ENCODE data around the gene IL15RA.

Gene IL15RA

GRCh38 chr10:5977471-5978229 is at the start of gene IL15RA:
TSS of gene IL15RA (minus strand) at chr10:5977543. CDS start at chr10:5977492, 51 bp downstream.
- DNase-seq, result peak; percentile 66

DNA sequence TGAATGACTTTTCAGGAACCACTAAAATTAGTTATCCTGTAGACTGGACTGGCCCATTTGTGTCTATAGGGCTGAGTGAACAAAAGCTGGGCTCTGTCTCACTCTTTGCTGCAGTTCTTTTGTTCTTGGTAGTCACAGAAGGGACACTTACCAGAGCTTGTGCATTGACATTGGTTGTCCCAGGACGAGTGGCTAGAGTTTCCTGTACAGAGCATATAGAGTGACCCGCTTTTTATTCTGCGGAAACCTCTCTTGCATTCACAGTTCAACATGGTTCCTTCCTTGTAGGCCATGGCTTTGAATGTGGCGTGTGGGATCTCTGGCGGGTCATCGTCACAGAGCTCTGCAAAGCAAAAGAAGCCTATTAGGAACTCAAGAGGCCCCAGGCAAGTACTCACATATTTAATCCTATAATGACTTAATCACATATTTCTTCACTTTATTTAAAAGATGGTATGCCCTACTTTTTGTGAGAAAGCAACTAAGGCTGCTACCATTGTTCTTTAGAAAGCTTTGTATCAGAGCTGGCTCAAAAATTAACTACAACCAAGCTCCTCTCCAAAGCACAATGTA is 48.4 kb upstream of the IL15RA start:
- DNase-seq, result no peak

DNA sequence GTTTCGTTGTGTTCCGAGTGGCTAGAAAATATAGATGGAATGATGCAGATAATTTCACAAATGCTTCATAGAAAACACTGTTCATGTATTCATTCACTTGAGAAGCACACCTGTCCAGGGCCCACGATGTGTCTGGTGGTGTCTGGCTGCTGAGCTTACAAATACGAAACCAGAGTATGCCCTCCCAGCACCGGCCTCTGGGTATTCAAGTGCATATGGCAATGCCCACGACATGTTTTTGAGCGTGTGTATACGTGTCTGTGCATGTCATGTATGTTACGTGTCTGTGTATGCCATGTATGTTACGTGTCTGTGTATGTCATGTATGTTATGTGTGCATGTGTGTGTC is 47.0 kb upstream of the IL15RA start:
- no peak for DNase-seq

DNA sequence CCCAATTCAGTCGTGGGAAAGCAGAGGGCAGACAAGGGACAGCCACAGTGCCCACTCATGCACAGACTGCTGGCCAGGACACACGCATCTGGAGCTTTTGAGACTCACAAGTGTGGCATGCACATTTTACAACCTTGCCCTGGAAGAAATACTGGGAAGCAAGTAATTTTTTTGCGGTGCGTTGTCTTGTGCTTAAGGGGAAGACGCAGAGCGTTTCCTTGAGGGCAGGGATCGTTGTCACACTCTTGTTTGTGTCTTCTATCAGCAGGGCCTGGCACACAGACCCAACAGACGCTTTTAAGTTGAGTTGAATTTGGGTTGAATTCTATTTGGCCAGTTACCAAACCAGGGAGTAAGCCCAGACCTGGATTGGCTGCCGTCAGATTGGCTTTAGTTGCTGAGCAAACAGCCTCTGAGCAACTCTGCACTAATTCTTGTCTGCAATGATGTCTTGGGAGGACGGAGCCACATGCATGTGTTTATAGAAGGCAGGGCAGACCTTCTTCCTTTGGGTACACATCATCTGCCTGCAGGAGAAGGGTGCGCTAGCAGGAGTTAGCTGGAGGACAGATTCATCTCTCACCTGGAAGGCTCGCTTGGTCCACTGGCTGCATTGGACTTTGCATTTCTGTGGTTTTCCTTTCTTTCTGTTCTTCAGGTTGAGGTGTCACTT is 46.5 kb upstream of the IL15RA start:
- DNase-seq, result no peak

- DNase-seq, result no peak
Observed at GRCh38 chr10:6022660-6023059, 45.3 kb upstream of the IL15RA start.

GRCh38 chr10:6020826-6021225 is 43.5 kb upstream of the IL15RA start:
- no peak for DNase-seq

DNA sequence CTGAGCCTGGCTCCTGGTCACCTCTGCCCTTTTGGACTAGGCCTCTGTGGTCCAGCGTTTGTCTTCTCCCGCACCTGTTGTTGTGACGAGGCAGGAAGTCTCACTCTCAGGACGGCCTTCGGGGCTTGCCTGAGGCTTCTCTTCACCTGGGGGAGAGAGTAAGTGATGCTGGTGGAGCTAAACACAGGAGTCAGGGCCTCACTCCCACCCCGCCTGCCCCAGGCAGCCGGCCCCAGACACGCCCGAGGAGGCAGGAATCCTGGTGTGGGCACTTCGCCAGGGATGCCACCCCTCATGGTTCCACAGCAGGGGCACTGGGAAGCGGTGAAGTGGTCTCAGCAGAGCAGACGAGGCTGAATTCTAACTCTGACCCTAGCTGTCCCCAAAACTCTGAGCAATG is 42.5 kb upstream of the IL15RA start:
- DNase-seq, result no peak

- no peak for DNase-seq
Observed at GRCh38 chr10:6019010-6019782, 41.9 kb upstream of the IL15RA start.

DNA sequence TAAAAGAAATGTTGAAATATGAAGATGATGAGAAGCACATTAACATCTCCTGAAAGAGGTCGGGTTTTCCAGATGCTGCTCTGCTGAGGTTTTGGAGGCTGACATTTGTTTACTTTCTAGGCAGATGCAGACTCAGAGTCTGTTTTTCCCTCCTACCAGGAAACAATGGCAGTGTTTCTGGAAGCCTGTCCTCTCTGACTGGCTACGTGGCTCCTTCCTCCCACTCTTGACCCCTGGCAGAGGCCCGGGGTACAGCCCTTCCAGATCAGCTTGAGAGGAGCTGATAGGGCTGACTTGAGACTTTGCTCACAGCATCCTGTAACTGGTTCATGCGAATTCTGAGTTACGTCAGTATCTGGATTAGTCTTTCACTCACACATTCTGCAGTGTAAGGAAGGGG is 41.1 kb upstream of the IL15RA start:
- DNase-seq, result no peak

GRCh38 chr10:6017781-6018354 is 40.5 kb upstream of the IL15RA start:
- DNase-seq, result no peak

- DNase-seq, result no peak
Observed at GRCh38 chr10:6014241-6014761, 37.0 kb upstream of the IL15RA start.

GRCh38 chr10:6013413-6014192 is 36.3 kb upstream of the IL15RA start:
- DNase-seq, result no peak

DNA sequence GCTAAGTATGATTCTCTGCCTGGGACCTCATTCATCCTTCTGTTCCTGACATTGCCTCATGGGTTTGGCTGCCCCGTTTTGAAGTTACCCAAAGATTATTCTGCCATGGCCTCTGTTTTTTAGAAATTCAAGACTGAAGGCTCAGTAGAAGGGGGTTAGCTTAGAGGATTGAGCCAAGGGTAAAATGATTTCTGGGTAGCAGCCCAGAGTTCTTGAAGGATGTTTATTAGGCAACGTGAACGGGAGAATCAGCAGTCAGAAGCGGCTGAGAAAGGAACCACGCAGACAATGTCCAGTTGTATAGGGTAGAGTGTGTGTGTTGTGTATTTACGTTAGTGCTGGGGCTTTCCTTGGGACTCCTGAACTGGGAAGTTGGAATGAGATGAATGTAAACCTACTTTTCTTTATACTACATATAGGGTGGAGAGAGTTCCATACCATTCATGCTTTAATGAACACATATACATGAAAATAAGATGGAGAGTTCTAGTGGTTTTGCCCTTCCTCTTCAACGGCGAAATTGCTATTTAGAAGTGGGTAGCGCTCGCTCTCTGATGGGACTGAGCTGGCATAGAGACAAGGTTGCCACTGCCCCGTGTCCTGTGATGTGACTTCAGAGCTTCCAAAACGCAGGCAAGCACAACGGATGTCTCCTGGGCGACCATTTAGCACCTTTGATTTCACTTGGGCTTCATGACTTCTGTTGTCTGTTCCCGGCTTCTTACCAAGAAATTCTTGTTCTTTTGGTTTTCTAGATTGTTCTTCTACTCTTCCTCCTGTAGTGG is 35.0 kb upstream of the IL15RA start:
- DNase-seq, result no peak

DNA sequence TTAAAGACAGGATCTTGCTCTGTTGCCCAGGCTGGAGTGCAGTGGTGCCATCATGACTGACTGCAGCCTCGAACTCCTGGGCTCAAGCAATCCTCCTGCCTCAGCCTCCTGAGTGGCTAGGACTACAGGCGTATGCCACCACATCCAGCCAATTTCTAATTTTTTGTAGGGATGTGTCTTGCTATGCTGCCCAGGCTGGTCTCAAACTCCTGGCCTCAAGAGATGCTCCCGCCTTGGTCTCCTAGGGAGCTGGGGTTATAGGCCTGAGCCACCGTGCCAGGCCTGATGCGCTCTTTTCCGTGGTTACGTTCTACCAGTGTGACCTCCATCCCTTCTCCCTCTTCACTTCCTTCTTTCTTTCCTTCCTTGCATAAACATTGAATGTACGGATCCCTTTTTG is 34.2 kb upstream of the IL15RA start:
- DNase-seq, result no peak

DNA sequence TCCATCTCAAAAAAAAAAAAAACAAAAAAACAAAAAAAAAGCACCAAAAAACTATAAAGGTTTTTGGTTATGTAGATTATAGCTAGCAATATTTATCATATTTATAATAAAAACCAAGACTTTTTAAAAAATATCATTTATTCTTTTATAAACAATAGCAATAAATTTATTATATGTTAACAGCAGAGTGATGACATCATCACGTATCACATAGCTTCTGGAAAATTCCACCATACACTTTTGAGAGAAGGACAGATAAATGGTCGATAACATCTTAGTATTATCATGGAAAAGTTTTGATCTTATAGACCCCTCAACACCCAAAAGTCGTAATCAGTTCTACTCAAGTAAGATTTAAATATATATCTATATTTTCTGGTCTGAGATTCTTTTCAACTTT is 33.2 kb upstream of the IL15RA start:
- DNase-seq, result no peak

GRCh38 chr10:6009961-6010360 is 32.6 kb upstream of the IL15RA start:
- DNase-seq, result no peak

DNA sequence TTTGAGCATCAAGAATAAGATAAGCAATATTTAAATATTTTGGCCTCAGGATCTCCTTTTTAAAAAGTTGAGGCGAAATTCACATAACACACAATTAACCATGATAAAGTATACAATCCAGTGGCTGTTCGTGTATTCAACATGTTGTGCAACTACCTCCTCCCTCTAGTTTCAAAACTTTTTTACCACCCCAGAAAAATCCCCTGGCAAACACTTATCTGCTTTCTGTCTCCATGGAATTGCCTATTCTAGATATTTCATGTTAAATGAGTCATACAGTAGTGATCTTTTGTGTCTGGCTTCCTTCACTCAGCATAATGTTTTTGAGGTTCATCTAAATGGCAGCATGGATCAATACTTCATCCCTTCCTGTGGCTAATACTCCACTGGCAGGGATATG is 31.8 kb upstream of the IL15RA start:
- no peak for DNase-seq

- DNase-seq, result no peak
Observed at GRCh38 chr10:6008497-6009142, 31.3 kb upstream of the IL15RA start.

GRCh38 chr10:6006991-6007390 is 29.6 kb upstream of the IL15RA start:
- no peak for DNase-seq

DNA sequence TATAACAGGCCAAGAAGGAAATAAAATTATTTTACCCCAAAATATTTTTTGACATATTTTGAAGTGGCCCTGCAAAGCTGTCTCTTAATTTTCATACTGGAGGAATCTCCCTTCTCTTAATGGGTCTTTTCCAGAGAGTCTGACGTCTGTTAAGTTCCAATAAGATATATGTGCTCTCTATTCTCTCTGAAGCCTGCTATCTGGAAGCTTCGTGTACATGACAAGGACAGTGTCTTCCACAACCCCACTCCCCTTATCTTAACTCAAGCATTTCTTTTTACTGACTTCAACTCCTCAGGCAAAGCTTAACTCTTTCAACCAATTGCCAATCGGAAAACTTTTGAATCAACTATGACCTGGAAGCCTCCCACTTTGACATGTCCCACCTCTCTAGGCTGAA is 29.2 kb upstream of the IL15RA start:
- DNase-seq, result no peak

Data from left hindlimb (tissue), 1 donor.